RKO (cell line): ENCODE measurements around the gene SPTBN4.
A peak's percentile ranks its signal among the peaks of the same experiment; 100 is the strongest.
"Not testable (repeated sequence)": the region's sequence is repeated elsewhere in the genome, so short reads cannot be mapped to it uniquely, and the experiment has no call there.

Experiments
- DNase-seq: peaks from one replicate; pipeline ENCODE4 v3.0.0-alpha.2; 2016; ENCODE audit warnings: low spot score

SPTBN4 gene

DNA sequence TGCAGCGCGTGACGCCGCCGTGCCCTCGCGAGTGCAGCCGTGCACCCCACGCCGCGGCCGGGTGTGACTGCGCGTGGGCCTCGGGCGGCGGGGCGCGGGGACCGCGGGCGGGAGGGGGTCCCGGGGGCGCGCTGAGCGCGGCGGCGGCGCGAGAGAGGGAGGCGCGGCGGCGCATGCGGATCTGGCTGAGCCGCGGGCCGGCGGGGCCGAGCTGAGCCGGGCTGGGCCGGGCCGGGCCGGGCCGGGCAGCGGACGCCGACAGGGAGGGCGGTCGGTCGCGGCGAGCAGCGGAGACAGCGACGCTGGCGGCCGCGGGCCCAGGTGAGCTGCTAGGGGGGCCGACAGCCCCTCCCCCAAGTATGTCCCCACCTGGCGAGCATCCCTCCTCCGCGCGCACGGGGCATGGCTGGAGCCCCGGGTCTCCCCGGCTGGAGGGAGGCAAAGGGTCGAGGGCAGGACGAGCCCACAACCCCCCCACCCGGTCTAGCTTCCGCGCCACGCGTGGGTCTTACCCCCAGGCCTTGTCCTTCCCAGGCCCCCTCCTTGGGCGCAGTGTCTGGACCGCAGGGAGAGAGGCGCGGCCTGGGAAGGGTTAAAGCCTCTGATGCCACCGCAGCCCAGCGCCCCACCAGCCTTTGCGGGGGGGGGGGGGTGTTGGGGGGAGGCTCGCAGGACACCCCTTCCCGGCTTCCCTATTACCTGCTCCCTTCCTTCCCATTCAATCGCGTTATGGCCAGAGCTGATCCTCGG, at the start of gene SPTBN4:
Gene SPTBN4 (plus strand): TSS at position 17 of the 750 bp plus-strand sequence. CDS start 5,621 bp downstream, outside the sequence.
- DNase-seq: no peak

DNA sequence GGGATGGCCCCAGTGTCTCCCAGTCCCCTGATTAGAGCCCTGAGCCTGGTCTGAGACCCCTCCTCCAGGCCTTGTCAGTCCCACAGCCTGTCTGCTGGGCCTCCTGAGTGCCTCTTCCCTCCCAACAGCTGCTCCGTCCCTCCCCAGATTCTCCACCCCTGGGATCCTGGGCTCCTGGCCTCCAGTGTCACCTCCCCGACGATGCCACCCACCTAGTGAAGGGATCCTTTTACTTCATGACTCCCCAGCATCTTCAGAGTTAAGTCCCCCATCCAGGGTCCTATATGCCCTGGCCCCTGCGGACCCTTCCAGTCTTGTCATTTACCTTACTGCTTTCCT, 49.2 kb upstream of the SPTBN4 start:
- no peak for DNase-seq

GRCh38 chr19:40418040-40418439, 48.8 kb upstream of the SPTBN4 start:
- no peak for DNase-seq

DNA sequence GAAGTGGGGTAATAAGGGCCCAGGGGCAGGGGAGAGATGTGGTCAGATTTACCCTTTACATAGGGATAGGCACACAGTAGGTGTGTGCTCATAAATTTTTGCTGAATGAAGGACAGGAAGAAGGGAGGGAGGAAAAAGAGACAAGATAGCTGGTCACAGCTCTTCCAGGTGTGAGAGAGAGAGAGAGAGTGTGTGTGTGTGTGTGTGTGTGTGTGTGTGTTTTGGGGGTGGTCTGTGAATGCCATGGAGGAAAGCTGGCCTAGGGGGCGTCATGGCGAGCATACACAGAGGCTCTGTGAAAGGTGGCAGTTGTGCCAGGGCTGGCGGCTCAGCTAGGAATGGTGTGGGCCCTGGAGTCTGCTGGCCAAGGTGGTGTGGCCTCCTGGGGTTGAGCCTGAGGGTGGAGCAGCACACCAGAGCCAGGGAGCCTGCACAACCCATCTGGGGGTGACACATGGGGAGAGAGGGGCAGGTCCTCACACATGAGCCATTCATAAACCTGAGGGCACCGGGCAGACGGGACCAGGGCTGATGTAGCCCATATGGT, 47.7 kb upstream of the SPTBN4 start:
- DNase-seq: no peak

- no peak for DNase-seq
Measured at GRCh38 chr19:40419780-40420179, 47.0 kb upstream of the SPTBN4 start.

- no peak for DNase-seq
Measured at GRCh38 chr19:40420451-40420765, 46.4 kb upstream of the SPTBN4 start.

GRCh38 chr19:40420766-40421765, 45.7 kb upstream of the SPTBN4 start:
- peak; percentile 94 for DNase-seq

DNA sequence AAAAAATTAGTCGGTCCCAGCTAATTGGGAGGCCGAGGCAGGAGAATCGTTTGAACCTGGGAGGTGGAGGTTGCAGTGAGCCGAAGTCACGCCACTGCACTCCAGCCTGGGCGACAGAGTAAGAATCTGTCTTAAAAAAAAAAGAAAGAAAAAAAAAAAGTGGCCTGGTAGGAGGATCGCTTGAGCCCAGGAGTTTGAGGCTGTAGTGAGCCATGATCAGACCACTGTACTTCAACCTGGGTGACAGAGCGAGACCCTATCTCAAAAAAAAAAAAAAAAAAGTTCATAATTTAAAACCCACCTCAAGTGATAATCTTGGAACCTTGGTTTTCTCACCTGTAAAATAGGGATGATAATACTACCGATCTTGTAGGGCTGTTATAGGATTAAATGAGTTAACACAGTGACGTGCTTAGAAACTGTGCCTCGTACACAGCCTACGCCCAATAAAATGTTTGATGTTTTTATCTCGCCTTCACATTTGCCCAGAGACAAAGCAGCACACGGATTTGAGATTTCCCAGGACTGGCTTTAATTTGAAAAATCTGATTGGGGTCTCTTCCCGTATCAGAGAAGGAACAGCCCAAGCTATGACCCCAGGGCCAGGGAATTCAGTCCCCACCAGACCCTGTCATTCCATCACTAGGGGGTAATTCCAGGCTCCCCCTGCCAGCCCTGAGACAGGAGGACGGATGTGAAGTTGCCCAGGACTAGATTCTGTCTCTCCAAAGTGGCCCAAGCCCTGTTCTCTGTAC, 44.6 kb upstream of the SPTBN4 start:
- DNase-seq: no peak

- DNase-seq: no peak
Measured at GRCh38 chr19:40422748-40423566, 43.8 kb upstream of the SPTBN4 start.

GRCh38 chr19:40423938-40424337, 42.9 kb upstream of the SPTBN4 start:
- no peak for DNase-seq

DNA sequence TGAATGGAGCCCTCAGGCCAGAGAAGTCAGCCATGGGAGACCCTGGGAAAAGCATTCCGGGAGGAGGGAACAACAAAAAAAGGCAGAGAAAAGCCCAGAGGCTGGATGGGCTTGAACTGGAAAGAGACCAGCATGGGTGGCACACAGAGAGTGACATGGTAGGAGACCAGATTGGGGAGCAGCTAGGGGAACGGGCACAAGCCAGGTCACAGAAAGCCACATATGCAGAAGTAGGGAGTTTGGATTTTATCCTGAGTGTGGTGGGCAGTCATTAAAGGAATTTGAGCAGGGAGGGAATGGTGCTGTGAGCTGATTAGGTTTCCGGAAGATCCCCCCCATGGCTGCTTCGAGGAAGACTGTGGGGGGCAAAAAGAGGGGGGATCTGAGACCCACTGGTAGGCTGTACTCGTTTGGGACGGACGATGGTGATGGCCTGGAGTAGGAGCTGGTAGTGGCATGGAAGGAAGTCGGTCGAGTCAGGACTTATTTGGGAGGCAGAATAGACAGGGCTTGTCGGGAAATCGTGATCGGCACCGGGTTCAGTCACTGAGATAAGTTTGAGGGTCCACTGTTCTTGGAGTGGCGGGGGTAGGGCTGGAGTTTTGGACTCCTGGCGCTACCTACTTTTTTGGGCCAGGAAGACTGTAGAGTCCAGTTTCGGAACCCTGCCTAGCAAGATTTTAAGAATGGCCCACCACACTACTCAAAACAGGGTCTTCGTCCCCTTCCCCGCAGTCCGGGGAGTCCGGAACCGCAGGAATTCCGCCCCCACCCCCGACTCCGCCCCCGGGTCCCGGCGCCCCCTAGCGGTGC, 42.0 kb upstream of the SPTBN4 start:
- DNase-seq: peak; percentile 72

DNA sequence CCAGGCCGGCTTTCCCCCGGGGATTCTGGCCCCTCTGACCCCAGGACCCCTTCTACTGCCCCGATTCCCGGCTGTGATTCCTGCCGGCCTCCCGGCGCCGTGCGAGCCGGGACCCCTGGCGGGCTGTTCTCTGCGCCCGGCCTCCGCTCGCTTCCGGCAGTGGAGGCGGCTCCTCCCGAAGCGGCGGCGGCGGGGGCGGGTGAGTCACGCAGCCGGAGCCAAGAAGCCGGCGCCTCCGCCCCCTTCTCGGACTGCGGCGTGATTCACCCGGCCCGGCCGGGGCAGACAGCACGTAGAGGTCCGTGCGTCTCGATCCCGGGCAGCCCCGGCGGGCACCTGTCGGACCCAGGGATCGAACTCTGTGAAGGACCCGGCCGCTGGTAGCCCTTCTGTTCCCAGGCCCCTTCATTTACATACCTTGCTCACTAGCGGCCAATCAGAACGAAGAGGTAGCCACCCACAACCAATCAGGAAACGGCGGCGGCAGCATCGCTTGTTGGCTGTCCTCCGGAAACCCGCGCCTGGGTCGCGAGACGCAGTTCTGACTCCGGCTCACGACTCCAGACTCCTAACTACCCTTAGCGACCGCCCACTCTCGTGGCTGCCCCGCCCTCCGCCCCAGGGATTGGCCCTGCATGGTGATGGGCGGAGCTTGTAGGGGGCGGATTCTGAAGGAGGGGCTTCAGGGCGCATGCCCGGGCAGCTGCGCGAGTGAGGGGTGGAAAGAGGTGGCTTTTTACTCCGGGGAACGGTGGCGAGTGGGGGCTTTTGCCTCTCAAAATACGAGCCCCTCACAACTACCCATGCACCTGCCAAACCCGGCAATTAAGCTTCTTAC, 41.1 kb upstream of the SPTBN4 start, which contains the start of gene SERTAD1:
Gene SERTAD1 (minus strand): TSS at position 543 of the 838 bp plus-strand sequence. CDS start 2,446 bp downstream, outside the sequence.
- peak; percentile 99 for DNase-seq

GRCh38 chr19:40428197-40428596, 38.6 kb upstream of the SPTBN4 start:
- DNase-seq: not testable (repeated sequence)

- not testable (repeated sequence) for DNase-seq
Measured at GRCh38 chr19:40430242-40430641, 36.6 kb upstream of the SPTBN4 start.

- DNase-seq: no peak
Measured at GRCh38 chr19:40431698-40432097, 35.1 kb upstream of the SPTBN4 start.

- DNase-seq: not testable (repeated sequence)
Measured at GRCh38 chr19:40432760-40433159, 34.0 kb upstream of the SPTBN4 start.

GRCh38 chr19:40433391-40434216, 33.2 kb upstream of the SPTBN4 start:
- DNase-seq: peak; percentile 84

GRCh38 chr19:40438284-40438683, 28.5 kb upstream of the SPTBN4 start:
- DNase-seq: no peak
